ENCODE measurements around the gene KRT13.

GRCh38 chr17:41547921-41548843 lies 42.8 kb upstream of the KRT13 start:
- TF ChIP-seq CTCF (IDR thresholded peaks at IDR 0.05) (no peak), EZH2 (IDR thresholded peaks at IDR 0.05; ENCODE audit: borderline replicate concordance, insufficient read depth, low read depth, low read length, poor library complexity, severe bottlenecking) (no peak)

Data from B cell (primary cell).